NOMO-1 treated with DMSO at 0.1 percent for 48 hours (cell line): ENCODE data around the gene C1orf35.

ENCODE experiments used
- DNase-seq: peaks from one replicate; lab custom pipeline; 2025; ENCODE audit not compliant: unreplicated experiment; lab: John Stamatoyannopoulos, UW

Gene C1orf35

GRCh38 chr1:228064296-228064695 lies 38.8 kb downstream of the C1orf35 start:
- no peak for DNase-seq

DNA sequence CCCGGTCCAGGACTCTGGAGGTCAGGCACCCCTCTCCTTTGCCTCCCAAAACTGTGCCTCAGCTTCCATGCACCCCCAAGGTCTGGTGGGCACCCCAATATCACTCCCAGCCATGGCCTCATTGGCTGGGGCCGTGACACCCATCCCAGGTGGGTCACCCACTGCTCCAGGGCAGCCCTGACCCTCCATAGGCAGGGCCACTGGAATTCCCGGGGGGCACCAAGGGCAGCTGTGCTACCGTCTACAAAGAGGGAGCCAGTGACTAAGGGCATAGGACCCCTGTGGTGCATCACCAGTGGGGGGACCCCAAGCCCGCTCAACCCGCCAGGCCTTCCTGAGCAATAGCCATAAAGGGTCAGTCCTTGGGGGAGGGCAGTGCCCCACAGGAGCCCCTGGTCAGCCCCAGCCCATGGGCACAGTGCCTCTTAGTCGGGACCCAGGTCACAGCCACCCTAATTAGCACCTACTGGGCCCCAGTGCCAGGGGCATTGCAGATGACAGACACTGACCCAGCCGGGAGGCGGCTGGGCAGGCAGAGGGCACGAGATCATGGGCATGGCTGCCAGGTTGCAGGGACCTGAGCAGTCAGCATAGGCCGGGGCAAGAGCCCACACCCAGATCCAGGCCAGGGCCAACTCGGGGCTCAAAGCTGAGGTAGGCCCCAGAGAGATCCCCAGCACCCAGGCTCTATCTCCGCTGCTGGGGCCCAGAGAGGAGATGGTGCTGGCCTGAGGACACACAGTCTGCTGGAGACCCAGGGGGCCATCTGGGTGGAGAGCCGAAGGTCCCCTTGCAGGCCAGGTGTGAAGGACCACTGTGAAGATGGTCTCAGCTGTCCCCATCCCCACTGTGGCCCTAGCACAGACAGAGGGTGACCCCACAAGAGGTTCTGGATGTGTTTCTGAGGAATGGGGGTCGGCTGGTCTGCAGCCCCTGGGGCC lies 39.6 kb downstream of the C1orf35 start:
- no peak for DNase-seq

- no peak for DNase-seq
These were observed 40.3 kb downstream of the C1orf35 start for GRCh38 chr1:228062812-228063211.

- no peak for DNase-seq
These were observed 40.9 kb downstream of the C1orf35 start for GRCh38 chr1:228062085-228062791.

DNA sequence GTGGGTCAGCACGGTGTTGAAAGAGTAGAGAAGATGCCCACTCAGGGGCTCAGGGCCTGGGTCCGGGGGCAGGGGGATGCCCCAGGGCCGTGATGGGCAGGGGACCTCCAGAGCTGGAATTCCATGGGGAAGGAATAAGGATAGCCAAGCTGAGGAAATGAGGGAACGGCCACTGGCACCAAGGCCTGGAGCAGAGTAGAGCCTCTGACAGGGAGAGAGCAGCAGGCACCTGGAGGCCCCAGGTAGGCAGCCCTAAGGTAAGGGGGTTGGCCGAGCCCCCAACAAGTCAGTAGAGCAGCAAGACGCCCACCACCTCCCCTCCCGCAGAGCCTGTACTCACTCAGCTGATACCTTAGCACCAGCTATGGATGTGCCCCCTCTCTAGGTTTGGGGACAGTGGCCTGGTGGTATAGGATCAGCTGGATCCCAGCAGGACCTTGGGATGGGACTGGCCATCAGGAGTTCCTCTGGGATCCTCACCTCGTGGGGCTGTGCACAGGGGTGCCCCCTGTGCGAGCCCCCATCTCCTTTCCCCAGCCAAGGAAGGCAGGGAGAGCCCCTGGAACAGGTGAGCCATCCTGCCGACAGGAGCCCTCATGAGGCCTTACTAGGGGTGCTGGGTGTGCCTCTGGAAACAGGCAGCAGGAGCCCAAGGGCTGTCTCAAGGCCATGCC lies 41.6 kb downstream of the C1orf35 start:
- DNase-seq: no peak

DNA sequence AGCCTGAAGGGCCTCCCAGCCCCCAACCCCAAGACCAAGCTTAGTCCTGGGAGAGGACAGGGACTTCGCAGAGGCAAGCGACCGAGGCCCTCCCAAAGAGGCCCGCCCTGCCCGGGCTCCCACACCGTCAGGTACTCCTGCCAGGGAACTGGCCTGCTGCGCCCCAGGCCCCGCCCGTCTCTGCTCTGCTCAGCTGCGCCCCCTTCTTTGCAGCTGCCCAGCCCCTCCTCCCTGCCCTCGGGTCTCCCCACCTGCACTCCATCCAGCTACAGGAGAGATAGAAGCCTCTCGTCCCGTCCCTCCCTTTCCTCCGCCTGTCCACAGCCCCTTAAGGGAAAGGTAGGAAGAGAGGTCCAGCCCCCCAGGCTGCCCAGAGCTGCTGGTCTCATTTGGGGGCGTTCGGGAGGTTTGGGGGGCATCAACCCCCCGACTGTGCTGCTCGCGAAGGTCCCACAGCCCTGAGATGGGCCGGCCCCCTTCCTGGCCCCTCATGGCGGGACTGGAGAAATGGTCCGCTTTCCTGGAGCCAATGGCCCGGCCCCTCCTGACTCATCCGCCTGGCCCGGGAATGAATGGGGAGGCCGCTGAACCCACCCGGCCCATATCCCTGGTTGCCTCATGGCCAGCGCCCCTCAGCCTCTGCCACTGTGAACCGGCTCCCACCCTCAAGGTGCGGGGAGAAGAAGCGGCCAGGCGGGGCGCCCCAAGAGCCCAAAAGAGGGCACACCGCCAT lies 42.5 kb downstream of the C1orf35 start:
- no peak for DNase-seq

DNA sequence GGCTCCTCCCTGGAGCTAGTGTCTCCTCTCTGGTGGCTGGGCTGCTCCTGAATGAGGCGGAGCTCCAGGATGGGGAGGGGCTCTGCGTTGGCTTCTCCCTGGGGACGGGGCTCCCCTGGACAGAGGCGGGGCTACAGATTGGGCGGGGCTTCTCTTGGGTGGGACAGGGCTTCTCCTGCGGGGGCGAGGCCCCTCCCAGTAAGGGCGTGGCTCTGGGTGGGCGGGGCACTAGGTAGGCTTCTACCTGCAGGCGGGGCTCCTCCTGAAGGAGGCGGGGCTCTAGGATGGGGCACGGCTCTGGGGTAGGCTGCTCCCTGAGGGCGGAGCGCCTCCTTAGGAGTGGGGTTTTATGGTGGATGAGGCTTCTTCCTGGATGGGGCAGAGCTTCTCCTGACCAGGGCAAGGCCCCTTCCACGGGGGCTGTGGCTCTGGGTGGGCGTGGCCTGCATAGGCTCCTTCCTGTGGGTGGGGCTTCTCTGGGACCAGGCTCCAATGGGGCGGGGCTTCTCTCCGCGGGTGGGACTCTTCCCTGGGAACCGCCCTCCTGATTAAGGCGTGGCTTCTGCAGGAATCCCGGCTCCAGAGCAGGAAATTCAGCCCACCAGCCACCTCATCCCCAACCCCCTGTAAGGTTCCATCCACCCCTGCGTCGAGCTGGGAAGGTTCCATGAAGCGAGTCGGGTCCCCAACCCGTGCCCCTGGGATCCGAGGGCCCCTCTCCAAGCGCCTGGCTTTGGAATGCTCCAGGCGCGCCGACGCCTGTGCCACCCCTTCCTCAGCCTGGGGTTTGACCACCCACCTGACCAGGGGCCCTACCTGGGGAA lies 43.3 kb downstream of the C1orf35 start:
- no peak for DNase-seq

GRCh38 chr1:228058949-228059633 lies 44.0 kb downstream of the C1orf35 start:
- DNase-seq: no peak

DNA sequence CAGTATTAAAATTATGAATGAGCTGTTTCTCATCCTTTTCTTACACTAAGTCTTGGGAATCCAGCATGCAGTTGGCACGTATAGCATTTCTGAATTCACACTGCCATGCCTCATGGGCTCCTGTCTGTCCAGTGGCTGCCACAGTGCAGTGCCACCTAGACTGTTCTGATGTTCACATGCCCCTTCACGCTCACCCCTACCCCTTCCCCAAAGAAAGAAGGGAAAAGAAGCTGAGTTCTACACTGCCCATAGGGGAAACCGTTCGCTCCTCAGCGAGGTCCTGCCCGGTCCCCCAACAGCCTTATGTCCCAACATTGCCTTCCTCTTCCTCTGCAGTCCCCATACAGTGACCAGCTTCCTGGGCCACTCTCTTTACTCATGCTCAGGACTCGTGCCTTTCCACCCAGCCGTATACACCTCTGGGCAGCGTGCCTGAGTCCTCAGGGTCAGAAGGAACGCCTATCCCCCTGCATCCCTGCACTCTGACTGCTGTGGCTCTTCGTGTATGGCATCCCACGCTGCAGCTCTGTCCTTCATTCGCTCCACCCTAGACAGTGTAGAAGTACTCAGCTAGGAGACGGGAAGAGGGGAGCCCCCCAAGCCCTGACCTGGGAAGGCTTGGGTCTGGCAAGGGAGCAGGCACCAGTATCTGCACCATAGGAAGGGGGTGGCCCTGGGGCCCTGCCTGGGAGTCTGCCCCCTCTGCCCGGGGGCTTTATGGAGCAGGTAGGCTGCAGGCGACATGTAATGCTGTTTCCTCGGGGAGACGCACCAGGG lies 44.8 kb downstream of the C1orf35 start:
- DNase-seq: no peak
